Kidney (tissue), 14 donors: Measurements from ENCODE around the gene MYO16. TPM values are rescaled to one million over a fixed set of nuclear protein-coding genes. Genes with fewer than 3 reads are reported as not detected.

Experiments used
- DNase-seq, 5 donors: peaks; one replicate each; pipeline ENCODE4 v3.0.0-alpha.2; 2013 to 2020
- FAIRE-seq: peaks from 2 replicates; lab custom pipeline; 2012; peaks lifted over from hg19 to GRCh38; lab: Jason Lieb, UNC
- H3K27ac ChIP-seq, 2 donors: one replicate each; pipeline ENCODE4 v1.7.0; 2013; ENCODE audit warnings: low read depth in 2 of 2, low read length in 2 of 2, inconsistent platforms in 1 of 2
- H3K27me3 ChIP-seq: one replicate; pipeline ENCODE4 v1.7.1; 2013; ENCODE audit warnings: low read length, inconsistent platforms; ENCODE audit not compliant: control insufficient read depth, insufficient read depth
- H3K36me3 ChIP-seq, 3 donors: one replicate each; pipeline versions ENCODE4 v1.7.0 to v1.7.1; 2013; ENCODE audit warnings: low read length in 3 of 3, control low read depth in 1 of 3, inconsistent platforms in 1 of 3; ENCODE audit not compliant: insufficient read depth in 3 of 3, control insufficient read depth in 2 of 3
- H3K4me1 ChIP-seq, 3 donors: one replicate each; pipeline versions ENCODE4 v1.7.0 to v1.7.1; 2013; ENCODE audit warnings: low read length in 3 of 3, inconsistent platforms in 1 of 3, low read depth in 1 of 3; ENCODE audit not compliant: control insufficient read depth in 2 of 3, insufficient read depth in 2 of 3
- H3K4me3 ChIP-seq, 3 donors: one replicate each; pipeline versions ENCODE4 v1.7.0 to v1.8.1; 2013; ENCODE audit warnings: low read length in 3 of 3, control low read depth in 1 of 3, inconsistent platforms in 1 of 3
- H3K9ac ChIP-seq, 3 donors: one replicate each; pipeline versions ENCODE4 v1.7.0 to v1.7.1; 2013; ENCODE audit warnings: low read length in 3 of 3, control low read depth in 1 of 3, inconsistent platforms in 1 of 3
- H3K9me3 ChIP-seq, 3 donors: one replicate each; pipeline versions ENCODE4 v1.7.0 to v1.7.1; 2013; ENCODE audit warnings: low read length in 3 of 3, control low read depth in 1 of 3, inconsistent platforms in 1 of 3; ENCODE audit not compliant: control insufficient read depth in 2 of 3, insufficient read depth in 1 of 3
- CTCF ChIP-seq: IDR thresholded peaks from 3 replicates; pipeline ENCODE4 v1.5.1; 2012; ENCODE audit warnings: mild to moderate bottlenecking, moderate library complexity, borderline replicate concordance; ENCODE audit not compliant: insufficient read depth; ENCODE audit errors: extremely low read depth
- intact Hi-C: fragments of 100-400 bp; cut with DNase I; formaldehyde crosslinking; loops from one replicate; pipeline ENCODE4 v1.11.1; 2022
- polyA plus RNA-seq: library from polyadenylated mRNA; stranded (reverse); fragments of 350-450 nt; fragmentation: Illumina TruSeq; extraction: RNeasy Lipid Tissue Mini Kit (QIAGEN cat#74804); gene quantifications from one replicate; pipeline ENCODE4 v1.2.3, GENCODE V29; 2014; ENCODE audit warnings: low read depth, low replicate concordance; ENCODE audit not compliant: insufficient read depth
- total RNA-seq: library from RNA; stranded (reverse); fragmentation: NEBNext Ultra II Directional; extraction: Animal tissue kit (Norgen Biotek cat#: 25700); gene quantifications from one replicate; pipeline ENCODE4 v1.2.1, GENCODE V29; 2021
- donor health status: control.
- donor health status: control.
- donor health status: control.
- donor health status: control.
- donor health status: control.
- donor health status: DM: yes; HTN: yes; CAD: no.
- donor health status: Normal renal cell carcinoma (clear cell type).

Gene MYO16
- total and polyA plus RNA-seq, 2 donors from 2014 or later: 0.22 to 0.43 TPM

GRCh38 chr13:109162248-109163036 lies 533.0 kb downstream of the MYO16 start:
- Histone ChIP-seq H3K36me3 (no peaks in the 10 kb centered on the region), H3K9ac (no peak overlapping the region), H3K27me3 (no peaks in the 10 kb centered on the region), H3K4me1 (no peaks in the 10 kb centered on the region), H3K9me3 (no peaks in the 10 kb centered on the region), H3K27ac (no peak overlapping the region), H3K4me3 (no peak overlapping the region)
- no peak for TF ChIP-seq CTCF
- FAIRE-seq (no peak), DNase-seq (no peak)
- intact Hi-C loops: no loop called here

- FAIRE-seq: no peak
- H3K27ac ChIP-seq: no peak overlapping the region
- H3K36me3 ChIP-seq: no peaks in the 10 kb centered on the region
- no peak overlapping the region for H3K9ac ChIP-seq
- no peaks in the 10 kb centered on the region for H3K27me3 ChIP-seq
- no peak for DNase-seq
- no peaks in the 10 kb centered on the region for H3K9me3 ChIP-seq
- intact Hi-C loops: no loop called here
- H3K4me1 ChIP-seq: no peaks in the 10 kb centered on the region
- no peak for TF ChIP-seq CTCF
- no peak overlapping the region for H3K4me3 ChIP-seq
These were observed 533.6 kb downstream of the MYO16 start for GRCh38 chr13:109163037-109163379.

GRCh38 chr13:109165417-109165904 lies 536.0 kb downstream of the MYO16 start:
- FAIRE-seq: no peak
- H3K4me3 ChIP-seq: no peak overlapping the region
- no peak overlapping the region for H3K27ac ChIP-seq
- no peaks in the 10 kb centered on the region for H3K27me3 ChIP-seq
- H3K9me3 ChIP-seq: no peaks in the 10 kb centered on the region
- DNase-seq: no peak
- no peaks in the 10 kb centered on the region for H3K36me3 ChIP-seq
- no peak overlapping the region for H3K9ac ChIP-seq
- H3K4me1 ChIP-seq: no peaks in the 10 kb centered on the region
- TF ChIP-seq CTCF: no peak
- intact Hi-C loops: no loop called here
